Thyroid gland (tissue), 4 donors: ENCODE results near the gene CALCA. TPM values are rescaled to one million over a fixed set of nuclear protein-coding genes. Genes with fewer than 3 reads are reported as not detected.

Source experiments
- DNase-seq, 2 donors: peaks; one replicate each; pipeline ENCODE4 v3.0.0-alpha.2; 2019
- H3K27ac ChIP-seq, 3 donors: fragments of 200-600 bp; sonication (generic); 1 replicate in 2 of 3; 2 replicates in 1 of 3; pipeline ENCODE4 v1.5.1; 2016 to 2019; ENCODE audit warnings: mild to moderate bottlenecking in 1 of 3, moderate library complexity in 1 of 3
- H3K27me3 ChIP-seq: fragments of 200-600 bp; sonication (generic); one replicate; pipeline ENCODE4 v1.5.1; 2019
- H3K36me3 ChIP-seq, 2 donors: fragments of 200-600 bp; sonication (generic); one replicate each; pipeline ENCODE4 v1.5.1; 2016 to 2019
- H3K4me1 ChIP-seq, 2 donors: fragments of 200-600 bp; sonication (generic); one replicate each; pipeline ENCODE4 v1.5.1; 2017 to 2019
- H3K4me3 ChIP-seq, 3 donors: fragments of 200-600 bp; sonication (generic); replicated peaks in 1 of 3; 1 replicate in 2 of 3; 2 replicates in 1 of 3; pipeline ENCODE4 v1.5.1; 2016; ENCODE audit warnings: mild to moderate bottlenecking in 1 of 3
- H3K9me3 ChIP-seq: fragments of 200-600 bp; sonication (generic); one replicate; pipeline ENCODE4 v1.5.1; 2017
- CTCF ChIP-seq, 6 experiments: fragments of 200-600 bp in 3 of 6; fragments of 450-650 bp in 3 of 6; sonication (generic) in 3 of 6; IDR thresholded peaks; one replicate each; pipeline ENCODE4 v1.5.1; 2016 to 2019; ENCODE audit warnings: antibody characterized with exemption in 6 of 6, mild to moderate bottlenecking in 2 of 6, inconsistent platforms in 1 of 6, moderate library complexity in 1 of 6
- POLR2A ChIP-seq, 2 donors: fragments of 450-650 bp; IDR thresholded peaks; one replicate each; pipeline ENCODE4 v1.6.1; 2017; ENCODE audit warnings: antibody characterized with exemption in 2 of 2, mild to moderate bottlenecking in 2 of 2, moderate library complexity in 1 of 2
- WGBS, 2 donors: methylation state at CpG; one replicate each; pipeline ENCODE4 v1.1.5; 2017; 5-methylcytosine and 5-hydroxymethylcytosine counted together
- intact Hi-C: fragments of 100-400 bp; cut with DNase I; formaldehyde crosslinking; loops from one replicate; pipeline ENCODE4 v1.15.1; 2023
- total RNA-seq, 4 donors: library from RNA; depleted of rRNA; stranded (reverse); fragments of >200 nt; gene quantifications; one replicate each; pipeline ENCODE4 v1.2.3, GENCODE V29; 2016

The CALCA gene
- total RNA-seq, 4 donors from 2014 or later, result 50.7 to 970 (median 569) TPM; not detected in 1

GRCh38 chr11:14949437-14950147 lies 22.6 kb downstream of the CALCA start:
- TF ChIP-seq POLR2A (IDR thresholded peaks at IDR 0.05), result no peak
- no peak for TF ChIP-seq CTCF (IDR thresholded peaks at IDR 0.05)
- Histone ChIP-seq H3K4me1 (no peaks in the 10 kb centered on the region), H3K27me3 (no peaks in the 10 kb centered on the region), H3K4me3 (no peak overlapping the region), H3K36me3 (no peaks in the 10 kb centered on the region), H3K9me3 (no peaks in the 10 kb centered on the region), H3K27ac (no peak overlapping the region)
- DNase-seq, result no peak
- 86 to 92% methylated on average over 4 of the region's 4 CpGs for WGBS, 2 donors
- intact Hi-C loops, result no loop called here

GRCh38 chr11:14942745-14943144 lies 29.4 kb downstream of the CALCA start:
- H3K4me3 ChIP-seq, result no peak overlapping the region
- no peak for DNase-seq
- intact Hi-C loops, result no loop called here
- H3K36me3 ChIP-seq, result no peaks in the 10 kb centered on the region
- no peaks in the 10 kb centered on the region for H3K4me1 ChIP-seq
- TF ChIP-seq CTCF (IDR thresholded peaks at IDR 0.05) (no peak), POLR2A (IDR thresholded peaks at IDR 0.05) (no peak)
- no peak overlapping the region for H3K27ac ChIP-seq
- no peaks in the 10 kb centered on the region for H3K9me3 ChIP-seq
- WGBS, 2 donors, result 62 to 68% methylated on average over 3 of the region's 3 CpGs
- no peaks in the 10 kb centered on the region for H3K27me3 ChIP-seq

- intact Hi-C loops, result no loop called here
- H3K4me1 ChIP-seq, result no peaks in the 10 kb centered on the region
- H3K36me3 ChIP-seq, result no peaks in the 10 kb centered on the region
- no peaks in the 10 kb centered on the region for H3K27me3 ChIP-seq
- no peaks in the 10 kb centered on the region for H3K9me3 ChIP-seq
- no peak for DNase-seq
- H3K4me3 ChIP-seq, result no peak overlapping the region
- no peak for TF ChIP-seq CTCF (IDR thresholded peaks at IDR 0.05)
- no peak for TF ChIP-seq POLR2A (IDR thresholded peaks at IDR 0.05)
- WGBS, 2 donors, result 50 to 80% methylated on average over 1 of the region's 1 CpG
- no peak overlapping the region for H3K27ac ChIP-seq
Observed at GRCh38 chr11:14938936-14939335, 33.2 kb downstream of the CALCA start.

GRCh38 chr11:14934641-14935351 lies 37.4 kb downstream of the CALCA start:
- Histone ChIP-seq H3K27ac (no peak overlapping the region), H3K27me3 (no peaks in the 10 kb centered on the region), H3K36me3 (no peaks in the 10 kb centered on the region), H3K9me3 (no peaks in the 10 kb centered on the region), H3K4me3 (no peak overlapping the region), H3K4me1 (no peaks in the 10 kb centered on the region)
- TF ChIP-seq CTCF (IDR thresholded peaks at IDR 0.05) (no peak), POLR2A (IDR thresholded peaks at IDR 0.05) (no peak)
- DNase-seq, result no peak
- 90 to 98% methylated on average over 1 of the region's 1 CpG for WGBS, 2 donors
- intact Hi-C loops, result no loop called here

GRCh38 chr11:14932447-14932846 lies 39.7 kb downstream of the CALCA start:
- intact Hi-C loops, result no loop called here
- no peaks in the 10 kb centered on the region for H3K27me3 ChIP-seq
- TF ChIP-seq POLR2A (IDR thresholded peaks at IDR 0.05) (no peak), CTCF (IDR thresholded peaks at IDR 0.05) (no peak)
- no peaks in the 10 kb centered on the region for H3K9me3 ChIP-seq
- DNase-seq, result no peak
- no peak overlapping the region for H3K4me3 ChIP-seq
- no peaks in the 10 kb centered on the region for H3K36me3 ChIP-seq
- no peaks in the 10 kb centered on the region for H3K4me1 ChIP-seq
- H3K27ac ChIP-seq, result no peak overlapping the region
